SU-DHL-6 (cell line): ENCODE data around the gene IQGAP3.

Source experiments
- CTCF ChIP-seq: fragments of 200-600 bp; sonication (generic); IDR thresholded peaks from one replicate; pipeline ENCODE4 v1.5.1; 2017; ENCODE audit warnings: antibody characterized with exemption, mild to moderate bottlenecking, low read length, moderate library complexity; ENCODE audit not compliant: insufficient read depth, poor library complexity, severe bottlenecking
- EZH2phosphoT487 ChIP-seq: fragments of 200-600 bp; sonication (generic), shearing (Covaris generic); conservative IDR thresholded peaks from 2 replicates; pipeline ENCODE4 v1.6.1; 2018; ENCODE audit warnings: mild to moderate bottlenecking, antibody characterized with exemption, low read length, moderate library complexity, mixed read lengths

GRCh38 chr1:156571919-156572662 lies at the start of gene IQGAP3:
- TF ChIP-seq CTCF (no peak), EZH2phosphoT487 (no peak)
